HepG2 (cell line): ENCODE results near the gene AGRN. TPM values are rescaled to one million over a fixed set of nuclear protein-coding genes. Genes with fewer than 3 reads are reported as not detected.

Experiments
- AGO2 ChIP-seq: fragments of 200-400 bp; formaldehyde crosslinking; optimal IDR thresholded peaks from 2 replicates; pipeline ENCODE3; 2017; ENCODE audit warnings: mild to moderate bottlenecking, low read depth, low read length, moderate library complexity
- HMGA1 ChIP-seq: sonication (generic); formaldehyde crosslinking; conservative IDR thresholded peaks from 2 replicates; pipeline ENCODE4 v1.4.0; 2020; ENCODE audit warnings: missing genetic modification reagents
- MEIS1 ChIP-seq: sonication (generic); formaldehyde crosslinking; IDR thresholded peaks from 2 replicates; pipeline ENCODE4 v1.9.0; 2021; ENCODE audit warnings: mild to moderate bottlenecking, missing genetic modification reagents, moderate library complexity, borderline replicate concordance
- REL ChIP-seq: sonication (generic); formaldehyde crosslinking; conservative IDR thresholded peaks from 2 replicates; pipeline ENCODE4 v1.8.0; 2022; ENCODE audit warnings: mild to moderate bottlenecking, missing genetic modification reagents, moderate library complexity
- REXO4 ChIP-seq: sonication (generic); formaldehyde crosslinking; IDR thresholded peaks from 2 replicates; pipeline ENCODE4 v1.8.0; 2022; ENCODE audit warnings: missing genetic modification reagents, mild to moderate bottlenecking, borderline replicate concordance
- SIN3A ChIP-seq: IDR thresholded peaks from 2 replicates; pipeline ENCODE4 v1.6.1; 2011; ENCODE audit warnings: low read depth, mild to moderate bottlenecking, control low read depth, low read length, borderline replicate concordance
- SP5 ChIP-seq: IDR thresholded peaks from 2 replicates; pipeline ENCODE4 v1.6.1; 2016; ENCODE audit warnings: low read depth, borderline replicate concordance
- SRSF9 ChIP-seq: fragments of 200-400 bp; formaldehyde crosslinking; IDR thresholded peaks from 2 replicates; pipeline ENCODE4 v1.6.1; 2018; ENCODE audit warnings: borderline replicate concordance, mild to moderate bottlenecking, low read depth, low read length; ENCODE audit not compliant: insufficient read depth, poor library complexity, severe bottlenecking
- ZBTB2 ChIP-seq: sonication (generic); formaldehyde crosslinking; IDR thresholded peaks from 2 replicates; pipeline ENCODE4 v1.8.0; 2022; ENCODE audit warnings: low read depth, missing genetic modification reagents
- ZC3H13 ChIP-seq: sonication (generic); formaldehyde crosslinking; IDR thresholded peaks from 2 replicates; pipeline ENCODE4 v1.8.1; 2023; ENCODE audit warnings: mild to moderate bottlenecking, missing genetic modification reagents, moderate library complexity
- ZKSCAN5 ChIP-seq: sonication (generic); formaldehyde crosslinking; IDR thresholded peaks from 2 replicates; pipeline ENCODE4 v1.5.1; 2020; ENCODE audit warnings: mild to moderate bottlenecking, missing genetic modification reagents
- ZNF207 ChIP-seq: fragments of 450-650 bp; IDR thresholded peaks from 2 replicates; pipeline ENCODE4 v1.6.1; 2016; ENCODE audit warnings: antibody characterized with exemption, borderline replicate concordance
- ZNF343 ChIP-seq: sonication (generic); formaldehyde crosslinking; IDR thresholded peaks from 2 replicates; pipeline ENCODE4 v1.4.0; 2020; ENCODE audit warnings: mild to moderate bottlenecking, missing genetic modification reagents
- ZNF570 ChIP-seq: sonication (generic); formaldehyde crosslinking; IDR thresholded peaks from 2 replicates; pipeline ENCODE4 v1.4.0; 2020; ENCODE audit warnings: mild to moderate bottlenecking, missing genetic modification reagents, borderline replicate concordance
- ZNF619 ChIP-seq: sonication (generic); formaldehyde crosslinking; IDR thresholded peaks from 2 replicates; pipeline ENCODE4 v1.4.0; 2020; ENCODE audit warnings: mild to moderate bottlenecking, missing genetic modification reagents
- ZNF879 ChIP-seq: sonication (generic); formaldehyde crosslinking; IDR thresholded peaks from 2 replicates; pipeline ENCODE4 v1.8.1; 2023; ENCODE audit warnings: missing genetic modification reagents
- ZSCAN21 ChIP-seq: sonication (generic); formaldehyde crosslinking; IDR thresholded peaks from 2 replicates; pipeline ENCODE4 v1.8.0; 2022; ENCODE audit warnings: mild to moderate bottlenecking, missing genetic modification reagents, moderate library complexity, borderline replicate concordance
- polyA plus RNA-seq, 8 experiments: library from polyadenylated mRNA; depleted of rRNA in 3 of 8; stranded (reverse) in 7 of 8; unstranded in 1 of 8; fragments of >200 nt; fragmentation: Illumina TruSeq in 4 of 8; extraction: Trizol in 4 of 8; gene quantifications; 2 replicates each; pipeline versions ENCODE4 v1.2.1 to v1.2.3, GENCODE V29; 2011 to 2016; ENCODE audit warnings: low read depth in 4 of 8, missing spikeins in 1 of 8, mixed read lengths in 1 of 8; ENCODE audit not compliant: insufficient read depth in 1 of 8
- total RNA-seq, 5 experiments: library from RNA; depleted of rRNA; stranded (reverse); fragments of >200 nt; fragmentation: Illumina TruSeq; extraction: Trizol; gene quantifications; 2 replicates each; pipeline ENCODE4 v1.2.3, GENCODE V29; 2016; ENCODE audit warnings: low read depth in 1 of 5
- TF ChIP-seq, protein P1 (sequence below), 2 experiments: sonication (generic) in 1 of 2; formaldehyde crosslinking in 1 of 2; IDR thresholded peaks; 2 replicates each; pipeline versions ENCODE4 v1.4.0 to v1.6.1; 2016 to 2020; ENCODE audit warnings: borderline replicate concordance in 1 of 2, low read depth in 1 of 2, mild to moderate bottlenecking in 1 of 2, missing genetic modification reagents in 1 of 2
- TF ChIP-seq, protein P2 (sequence below): sonication (generic); formaldehyde crosslinking; IDR thresholded peaks from 2 replicates; pipeline ENCODE4 v1.5.0; 2020; ENCODE audit warnings: mild to moderate bottlenecking, missing genetic modification reagents
- TF ChIP-seq, protein P3 (sequence below): sonication (generic); formaldehyde crosslinking; IDR thresholded peaks from 2 replicates; pipeline ENCODE4 v1.4.0; 2020; ENCODE audit warnings: missing genetic modification reagents

Gene AGRN
- total and polyA plus RNA-seq, 2 of the 13 experiments (the other 11 are each of a cell fraction or from before 2014, with no cell fraction given), result 29.8 to 65.2 TPM

DNA sequence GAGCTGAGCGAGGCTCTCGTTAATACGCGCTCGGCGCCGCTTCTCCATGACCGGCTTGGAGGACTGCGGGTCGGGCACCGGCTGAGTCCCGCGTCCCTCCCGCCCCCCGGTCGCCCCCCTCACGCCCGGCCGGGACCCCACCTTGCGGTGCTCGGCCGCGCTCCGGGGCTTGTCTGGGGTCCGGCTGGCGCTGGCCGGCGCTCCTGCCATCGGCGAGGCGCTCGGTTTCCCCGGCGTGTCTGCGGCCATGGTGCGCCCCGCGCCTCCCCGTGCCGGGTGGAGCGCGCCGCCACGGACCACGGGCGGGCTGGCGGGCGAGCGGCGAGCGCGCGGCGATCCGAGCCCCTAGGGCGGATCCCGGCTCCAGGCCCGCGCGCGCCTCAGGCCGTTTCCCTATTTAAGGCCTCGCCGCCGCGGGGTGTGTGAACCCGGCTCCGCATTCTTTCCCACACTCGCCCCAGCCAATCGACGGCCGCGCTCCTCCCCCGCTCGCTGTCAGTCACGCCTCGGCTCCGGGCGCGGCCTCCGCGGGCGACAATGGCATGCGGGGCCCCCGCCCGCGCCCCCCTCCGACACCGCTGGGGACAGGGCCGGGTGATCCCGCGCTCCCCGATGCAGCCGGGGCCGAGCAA is 20.1 kb upstream of the AGRN start, which contains the start of gene HES4 (continued):
- TF ChIP-seq, protein P1, sequence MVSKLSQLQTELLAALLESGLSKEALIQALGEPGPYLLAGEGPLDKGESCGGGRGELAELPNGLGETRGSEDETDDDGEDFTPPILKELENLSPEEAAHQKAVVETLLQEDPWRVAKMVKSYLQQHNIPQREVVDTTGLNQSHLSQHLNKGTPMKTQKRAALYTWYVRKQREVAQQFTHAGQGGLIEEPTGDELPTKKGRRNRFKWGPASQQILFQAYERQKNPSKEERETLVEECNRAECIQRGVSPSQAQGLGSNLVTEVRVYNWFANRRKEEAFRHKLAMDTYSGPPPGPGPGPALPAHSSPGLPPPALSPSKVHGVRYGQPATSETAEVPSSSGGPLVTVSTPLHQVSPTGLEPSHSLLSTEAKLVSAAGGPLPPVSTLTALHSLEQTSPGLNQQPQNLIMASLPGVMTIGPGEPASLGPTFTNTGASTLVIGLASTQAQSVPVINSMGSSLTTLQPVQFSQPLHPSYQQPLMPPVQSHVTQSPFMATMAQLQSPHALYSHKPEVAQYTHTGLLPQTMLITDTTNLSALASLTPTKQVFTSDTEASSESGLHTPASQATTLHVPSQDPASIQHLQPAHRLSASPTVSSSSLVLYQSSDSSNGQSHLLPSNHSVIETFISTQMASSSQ (IDR thresholded peaks at IDR 0.05; ENCODE audit: low read depth), result no peak
- TF ChIP-seq, protein P1 (CRISPR knock-in tag; IDR thresholded peaks at IDR 0.05; ENCODE audit: borderline replicate concordance), result 0 out of 2 replicates have a peak, but pooled peaks have one; percentile 11
- TF ChIP-seq ZNF343, result no peak
- 0 out of 2 replicates have a peak, but pooled peaks have one; percentile 58 for TF ChIP-seq ZC3H13 (CRISPR knock-in tag)
- TF ChIP-seq HMGA1 (CRISPR knock-in tag), result no peak
- no peak for TF ChIP-seq ZNF879
- TF ChIP-seq, protein P2, sequence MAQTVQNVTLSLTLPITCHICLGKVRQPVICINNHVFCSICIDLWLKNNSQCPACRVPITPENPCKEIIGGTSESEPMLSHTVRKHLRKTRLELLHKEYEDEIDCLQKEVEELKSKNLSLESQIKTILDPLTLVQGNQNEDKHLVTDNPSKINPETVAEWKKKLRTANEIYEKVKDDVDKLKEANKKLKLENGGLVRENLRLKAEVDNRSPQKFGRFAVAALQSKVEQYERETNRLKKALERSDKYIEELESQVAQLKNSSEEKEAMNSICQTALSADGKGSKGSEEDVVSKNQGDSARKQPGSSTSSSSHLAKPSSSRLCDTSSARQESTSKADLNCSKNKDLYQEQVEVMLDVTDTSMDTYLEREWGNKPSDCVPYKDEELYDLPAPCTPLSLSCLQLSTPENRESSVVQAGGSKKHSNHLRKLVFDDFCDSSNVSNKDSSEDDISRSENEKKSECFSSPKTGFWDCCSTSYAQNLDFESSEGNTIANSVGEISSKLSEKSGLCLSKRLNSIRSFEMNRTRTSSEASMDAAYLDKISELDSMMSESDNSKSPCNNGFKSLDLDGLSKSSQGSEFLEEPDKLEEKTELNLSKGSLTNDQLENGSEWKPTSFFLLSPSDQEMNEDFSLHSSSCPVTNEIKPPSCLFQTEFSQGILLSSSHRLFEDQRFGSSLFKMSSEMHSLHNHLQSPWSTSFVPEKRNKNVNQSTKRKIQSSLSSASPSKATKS, result no peak
- TF ChIP-seq REL (CRISPR knock-in tag), result no peak
- TF ChIP-seq, protein P3, sequence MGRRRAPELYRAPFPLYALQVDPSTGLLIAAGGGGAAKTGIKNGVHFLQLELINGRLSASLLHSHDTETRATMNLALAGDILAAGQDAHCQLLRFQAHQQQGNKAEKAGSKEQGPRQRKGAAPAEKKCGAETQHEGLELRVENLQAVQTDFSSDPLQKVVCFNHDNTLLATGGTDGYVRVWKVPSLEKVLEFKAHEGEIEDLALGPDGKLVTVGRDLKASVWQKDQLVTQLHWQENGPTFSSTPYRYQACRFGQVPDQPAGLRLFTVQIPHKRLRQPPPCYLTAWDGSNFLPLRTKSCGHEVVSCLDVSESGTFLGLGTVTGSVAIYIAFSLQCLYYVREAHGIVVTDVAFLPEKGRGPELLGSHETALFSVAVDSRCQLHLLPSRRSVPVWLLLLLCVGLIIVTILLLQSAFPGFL (CRISPR knock-in tag), result no peak
- no peak for TF ChIP-seq SRSF9
- peak; percentile 55 for TF ChIP-seq SP5 (CRISPR knock-in tag)
- no peak for TF ChIP-seq AGO2
- 0 out of 2 replicates have a peak, but pooled peaks have one; percentile 22 for TF ChIP-seq SIN3A
- peak; percentile 98 for TF ChIP-seq ZBTB2 (CRISPR knock-in tag)
- 0 out of 2 replicates have a peak, but pooled peaks have one; percentile 18 for TF ChIP-seq MEIS1
- no peak for TF ChIP-seq ZKSCAN5 (CRISPR knock-in tag)
- TF ChIP-seq ZSCAN21 (CRISPR knock-in tag), result 0 out of 2 replicates have a peak, but pooled peaks have one; percentile 15
- TF ChIP-seq ZNF619 (CRISPR knock-in tag), result no peak
- TF ChIP-seq ZNF207, result no peak
- TF ChIP-seq REXO4 (CRISPR knock-in tag), result no peak
- TF ChIP-seq ZNF570 (CRISPR knock-in tag), result no peak
